Measurements from ENCODE around the gene NANP.

DNA sequence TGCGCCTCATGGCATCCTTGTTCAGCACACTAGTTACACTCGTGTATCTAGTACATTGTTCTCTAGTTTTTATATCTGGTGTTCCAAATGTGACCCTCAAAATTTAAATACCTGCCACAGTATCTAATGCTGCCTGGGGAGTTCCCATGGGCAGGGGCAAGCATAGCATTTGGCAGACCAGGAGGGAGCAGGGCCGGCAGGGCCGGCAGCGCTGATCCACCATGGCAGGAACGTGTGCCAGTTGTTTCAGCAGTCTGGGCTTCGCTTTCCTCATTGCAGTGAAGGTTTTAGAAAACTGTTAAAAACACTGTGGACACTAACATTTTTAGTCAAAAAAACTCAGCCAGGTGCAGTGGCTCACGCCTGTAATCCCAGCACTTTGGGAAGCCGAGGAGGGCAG lies 19.2 kb downstream of the NANP start:
- TF ChIP-seq EZH2 (conservative IDR thresholded peaks at IDR 0.05; ENCODE audit: low read depth, low read length) (no peak), PCBP2 (optimal IDR thresholded peaks at IDR 0.05; ENCODE audit: low read depth, low read length, poor library complexity, severe bottlenecking) (no peak), YY1 (IDR thresholded peaks at IDR 0.05; ENCODE audit: insufficient read depth, insufficient replicate concordance, low read depth, low read length) (no peak), CBX5 (CRISPR knock-in tag; IDR thresholded peaks at IDR 0.05; ENCODE audit: borderline replicate concordance) (no peak), TAF1 (CRISPR knock-in tag; IDR thresholded peaks at IDR 0.05) (no peak)
- TF ChIP-seq, protein P1, sequence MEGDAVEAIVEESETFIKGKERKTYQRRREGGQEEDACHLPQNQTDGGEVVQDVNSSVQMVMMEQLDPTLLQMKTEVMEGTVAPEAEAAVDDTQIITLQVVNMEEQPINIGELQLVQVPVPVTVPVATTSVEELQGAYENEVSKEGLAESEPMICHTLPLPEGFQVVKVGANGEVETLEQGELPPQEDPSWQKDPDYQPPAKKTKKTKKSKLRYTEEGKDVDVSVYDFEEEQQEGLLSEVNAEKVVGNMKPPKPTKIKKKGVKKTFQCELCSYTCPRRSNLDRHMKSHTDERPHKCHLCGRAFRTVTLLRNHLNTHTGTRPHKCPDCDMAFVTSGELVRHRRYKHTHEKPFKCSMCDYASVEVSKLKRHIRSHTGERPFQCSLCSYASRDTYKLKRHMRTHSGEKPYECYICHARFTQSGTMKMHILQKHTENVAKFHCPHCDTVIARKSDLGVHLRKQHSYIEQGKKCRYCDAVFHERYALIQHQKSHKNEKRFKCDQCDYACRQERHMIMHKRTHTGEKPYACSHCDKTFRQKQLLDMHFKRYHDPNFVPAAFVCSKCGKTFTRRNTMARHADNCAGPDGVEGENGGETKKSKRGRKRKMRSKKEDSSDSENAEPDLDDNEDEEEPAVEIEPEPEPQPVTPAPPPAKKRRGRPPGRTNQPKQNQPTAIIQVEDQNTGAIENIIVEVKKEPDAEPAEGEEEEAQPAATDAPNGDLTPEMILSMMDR (CRISPR knock-in tag; IDR thresholded peaks at IDR 0.05), result no peak
- TF ChIP-seq, protein P2, sequence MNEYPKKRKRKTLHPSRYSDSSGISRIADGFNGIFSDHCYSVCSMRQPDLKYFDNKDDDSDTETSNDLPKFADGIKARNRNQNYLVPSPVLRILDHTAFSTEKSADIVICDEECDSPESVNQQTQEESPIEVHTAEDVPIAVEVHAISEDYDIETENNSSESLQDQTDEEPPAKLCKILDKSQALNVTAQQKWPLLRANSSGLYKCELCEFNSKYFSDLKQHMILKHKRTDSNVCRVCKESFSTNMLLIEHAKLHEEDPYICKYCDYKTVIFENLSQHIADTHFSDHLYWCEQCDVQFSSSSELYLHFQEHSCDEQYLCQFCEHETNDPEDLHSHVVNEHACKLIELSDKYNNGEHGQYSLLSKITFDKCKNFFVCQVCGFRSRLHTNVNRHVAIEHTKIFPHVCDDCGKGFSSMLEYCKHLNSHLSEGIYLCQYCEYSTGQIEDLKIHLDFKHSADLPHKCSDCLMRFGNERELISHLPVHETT (CRISPR knock-in tag; conservative IDR thresholded peaks at IDR 0.05), result no peak
- TF ChIP-seq, protein P3, sequence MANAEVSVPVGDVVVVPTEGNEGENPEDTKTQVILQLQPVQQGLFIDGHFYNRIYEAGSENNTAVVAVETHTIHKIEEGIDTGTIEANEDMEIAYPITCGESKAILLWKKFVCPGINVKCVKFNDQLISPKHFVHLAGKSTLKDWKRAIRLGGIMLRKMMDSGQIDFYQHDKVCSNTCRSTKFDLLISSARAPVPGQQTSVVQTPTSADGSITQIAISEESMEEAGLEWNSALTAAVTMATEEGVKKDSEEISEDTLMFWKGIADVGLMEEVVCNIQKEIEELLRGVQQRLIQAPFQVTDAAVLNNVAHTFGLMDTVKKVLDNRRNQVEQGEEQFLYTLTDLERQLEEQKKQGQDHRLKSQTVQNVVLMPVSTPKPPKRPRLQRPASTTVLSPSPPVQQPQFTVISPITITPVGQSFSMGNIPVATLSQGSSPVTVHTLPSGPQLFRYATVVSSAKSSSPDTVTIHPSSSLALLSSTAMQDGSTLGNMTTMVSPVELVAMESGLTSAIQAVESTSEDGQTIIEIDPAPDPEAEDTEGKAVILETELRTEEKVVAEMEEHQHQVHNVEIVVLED (CRISPR knock-in tag; IDR thresholded peaks at IDR 0.05; ENCODE audit: borderline replicate concordance), result no peak

Measured in HepG2 (cell line).